Gastroesophageal sphincter (tissue), 4 donors: ENCODE data around the gene NR3C1. TPM values are rescaled to one million over a fixed set of nuclear protein-coding genes. Genes with fewer than 3 reads are reported as not detected.

ENCODE experiments used
- ATAC-seq: fragments of 150-250 bp; one replicate; pipeline ENCODE4 v1.9.1; 2016; ENCODE audit warnings: mild to moderate bottlenecking, moderate library complexity
- H3K27ac ChIP-seq, 4 donors: fragments of 200-600 bp; sonication (generic) in 3 of 4; 1 replicate in 3 of 4; 2 replicates in 1 of 4; pipeline ENCODE4 v1.5.1; 2016 to 2019
- H3K27me3 ChIP-seq: fragments of 200-600 bp; sonication (generic); one replicate; pipeline ENCODE4 v1.5.1; 2019
- H3K36me3 ChIP-seq, 2 donors: fragments of 200-600 bp; sonication (generic); one replicate each; pipeline ENCODE4 v1.5.1; 2019; ENCODE audit warnings: control low read depth in 1 of 2
- H3K4me1 ChIP-seq, 3 donors: fragments of 200-600 bp; sonication (generic); 1 replicate in 2 of 3; 2 replicates in 1 of 3; pipeline ENCODE4 v1.5.1; 2016 to 2019; ENCODE audit warnings: control low read depth in 2 of 3
- H3K4me3 ChIP-seq, 2 donors: fragments of 200-600 bp; sonication (generic); one replicate each; pipeline ENCODE4 v1.5.1; 2019; ENCODE audit warnings: mild to moderate bottlenecking in 1 of 2, moderate library complexity in 1 of 2
- H3K9me3 ChIP-seq, 3 donors: fragments of 200-600 bp; sonication (generic); one replicate each; pipeline ENCODE4 v1.5.1; 2017 to 2019; ENCODE audit warnings: control low read depth in 2 of 3
- EP300 ChIP-seq: sonication (generic); formaldehyde crosslinking; IDR thresholded peaks from one replicate; pipeline ENCODE4 v1.6.1; 2017; ENCODE audit warnings: antibody characterized with exemption, mild to moderate bottlenecking
- POLR2A ChIP-seq, 2 donors: fragments of 450-650 bp; IDR thresholded peaks; one replicate each; pipeline ENCODE4 v1.6.1; 2017; ENCODE audit warnings: antibody characterized with exemption in 2 of 2, mild to moderate bottlenecking in 2 of 2, moderate library complexity in 1 of 2
- POLR2AphosphoS5 ChIP-seq: sonication (generic); formaldehyde crosslinking; IDR thresholded peaks from one replicate; pipeline ENCODE4 v1.6.1; 2017; ENCODE audit warnings: antibody characterized with exemption
- WGBS, 2 donors: methylation state at CpG; one replicate each; pipeline ENCODE4 v1.1.5; 2018; ENCODE audit warnings: low coverage in 1 of 2; 5-methylcytosine and 5-hydroxymethylcytosine counted together
- total RNA-seq, 4 donors: library from RNA; depleted of rRNA; stranded (reverse); fragments of >200 nt; gene quantifications; one replicate each; pipeline ENCODE4 v1.1.0, GENCODE V29; 2016
- TF ChIP-seq, protein P1 (sequence below), 4 experiments: fragments of 200-600 bp in 2 of 4; fragments of 450-650 bp in 2 of 4; sonication (generic) in 1 of 4; IDR thresholded peaks; one replicate each; pipeline ENCODE4 v1.5.1; 2017 to 2019; ENCODE audit warnings: antibody characterized with exemption in 4 of 4, mild to moderate bottlenecking in 2 of 4, moderate library complexity in 2 of 4

The NR3C1 gene
- total RNA-seq, 4 donors from 2014 or later, result 69.7 to 103 (median 85.6) TPM

DNA sequence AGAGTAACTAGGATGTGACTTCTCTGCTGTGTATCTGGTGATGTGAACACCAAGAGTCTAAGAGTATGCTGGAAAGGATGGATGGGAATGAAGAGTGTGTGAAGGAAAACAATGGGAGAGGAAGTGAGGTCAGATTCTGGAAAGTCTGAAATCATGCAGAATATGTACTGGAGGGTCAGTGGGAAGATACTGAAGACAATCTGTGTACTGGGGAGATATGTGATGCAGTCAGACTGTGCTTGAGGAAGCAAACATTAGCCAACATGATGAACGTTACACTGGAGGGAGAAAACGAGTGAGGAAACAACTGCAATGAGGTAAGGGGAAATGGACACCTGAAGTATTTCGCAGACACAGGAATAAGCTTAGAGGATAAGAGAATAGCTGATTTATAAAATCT lies 105.7 kb downstream of the NR3C1 start:
- no peak overlapping the region for H3K4me3 ChIP-seq

DNA sequence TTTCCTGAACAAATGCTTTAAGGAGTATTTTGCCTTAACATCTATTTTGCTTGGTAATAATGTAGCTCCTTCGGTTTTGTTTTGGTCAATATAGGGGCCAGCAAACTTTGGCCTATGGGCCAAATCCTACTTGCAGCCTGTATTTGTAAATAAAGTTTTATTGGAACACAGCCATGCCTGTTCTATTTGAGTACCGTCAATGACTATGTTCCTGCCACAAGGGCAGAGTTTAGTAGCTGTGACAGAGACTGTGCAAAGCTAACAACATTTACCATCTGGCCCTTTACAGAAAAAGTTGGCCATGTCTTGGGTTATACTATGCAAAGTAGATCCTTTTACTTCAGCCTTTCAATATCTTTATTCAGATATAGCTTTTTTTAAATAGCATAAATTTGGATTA lies 113.4 kb downstream of the NR3C1 start:
- no peaks in the 10 kb centered on the region for H3K27me3 ChIP-seq
- 69 to 79% methylated on average over 2 of the region's 2 CpGs for WGBS, 2 donors
- no peak for TF ChIP-seq EP300
- no peak for TF ChIP-seq POLR2A (IDR thresholded peaks at IDR 0.05)
- TF ChIP-seq, protein P1, sequence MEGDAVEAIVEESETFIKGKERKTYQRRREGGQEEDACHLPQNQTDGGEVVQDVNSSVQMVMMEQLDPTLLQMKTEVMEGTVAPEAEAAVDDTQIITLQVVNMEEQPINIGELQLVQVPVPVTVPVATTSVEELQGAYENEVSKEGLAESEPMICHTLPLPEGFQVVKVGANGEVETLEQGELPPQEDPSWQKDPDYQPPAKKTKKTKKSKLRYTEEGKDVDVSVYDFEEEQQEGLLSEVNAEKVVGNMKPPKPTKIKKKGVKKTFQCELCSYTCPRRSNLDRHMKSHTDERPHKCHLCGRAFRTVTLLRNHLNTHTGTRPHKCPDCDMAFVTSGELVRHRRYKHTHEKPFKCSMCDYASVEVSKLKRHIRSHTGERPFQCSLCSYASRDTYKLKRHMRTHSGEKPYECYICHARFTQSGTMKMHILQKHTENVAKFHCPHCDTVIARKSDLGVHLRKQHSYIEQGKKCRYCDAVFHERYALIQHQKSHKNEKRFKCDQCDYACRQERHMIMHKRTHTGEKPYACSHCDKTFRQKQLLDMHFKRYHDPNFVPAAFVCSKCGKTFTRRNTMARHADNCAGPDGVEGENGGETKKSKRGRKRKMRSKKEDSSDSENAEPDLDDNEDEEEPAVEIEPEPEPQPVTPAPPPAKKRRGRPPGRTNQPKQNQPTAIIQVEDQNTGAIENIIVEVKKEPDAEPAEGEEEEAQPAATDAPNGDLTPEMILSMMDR (IDR thresholded peaks at IDR 0.05), result no peak
- no peak for TF ChIP-seq POLR2AphosphoS5
- H3K4me1 ChIP-seq, result no peaks in the 10 kb centered on the region
- H3K36me3 ChIP-seq, result peaks cover 0 to 62% of the 10 kb centered on the region in 2 donors
- H3K27ac ChIP-seq, result no peak overlapping the region
- no peak for ATAC-seq
- no peak overlapping the region for H3K4me3 ChIP-seq
- H3K9me3 ChIP-seq, result no peaks in the 10 kb centered on the region

More for the DNA sequence above, 105.7 kb downstream of the NR3C1 start:
- H3K4me1 ChIP-seq, result peaks cover 0 to 7% (median 3%) of the 10 kb centered on the region in 3 donors
- ATAC-seq, result no peak
- H3K27ac ChIP-seq, result no peak overlapping the region
- WGBS, 2 donors, result 74 to 75% methylated on average over 3 of the region's 3 CpGs
- H3K9me3 ChIP-seq, result no peaks in the 10 kb centered on the region
- TF ChIP-seq EP300 (no peak), POLR2AphosphoS5 (no peak), POLR2A (IDR thresholded peaks at IDR 0.05) (no peak)
- TF ChIP-seq, protein P1 (IDR thresholded peaks at IDR 0.05), result no peak
- H3K27me3 ChIP-seq, result no peaks in the 10 kb centered on the region
- peaks cover 7 to 67% of the 10 kb centered on the region in 2 donors for H3K36me3 ChIP-seq

- 78 to 90% methylated on average over 3 of the region's 3 CpGs for WGBS, 2 donors
- Histone ChIP-seq H3K27me3 (no peaks in the 10 kb centered on the region), H3K27ac (no peak overlapping the region), H3K9me3 (peaks cover 0 to 4% (median 0%) of the 10 kb centered on the region in 3 donors), H3K4me1 (peaks cover 0 to 6% (median 0%) of the 10 kb centered on the region in 3 donors), H3K4me3 (no peak overlapping the region), H3K36me3 (peaks cover 0 to 56% of the 10 kb centered on the region in 2 donors)
- no peak for ATAC-seq
- TF ChIP-seq, protein P1 (IDR thresholded peaks at IDR 0.05), result no peak
- TF ChIP-seq EP300 (no peak), POLR2A (IDR thresholded peaks at IDR 0.05) (no peak), POLR2AphosphoS5 (no peak)
These were observed 119.0 kb downstream of the NR3C1 start for GRCh38 chr5:143284521-143284920.

- 92 to 100% methylated on average over 4 of the region's 4 CpGs for WGBS, 2 donors
- ATAC-seq, result no peak
- no peak overlapping the region for H3K27ac ChIP-seq
- H3K36me3 ChIP-seq, result peaks cover 0 to 62% of the 10 kb centered on the region in 2 donors
- H3K4me1 ChIP-seq, result peaks cover 0 to 6% (median 0%) of the 10 kb centered on the region in 3 donors
- no peak for TF ChIP-seq POLR2A (IDR thresholded peaks at IDR 0.05)
- TF ChIP-seq POLR2AphosphoS5, result no peak
- TF ChIP-seq EP300, result no peak
- TF ChIP-seq, protein P1 (IDR thresholded peaks at IDR 0.05), result no peak
- peaks cover 0 to 4% (median 0%) of the 10 kb centered on the region in 3 donors for H3K9me3 ChIP-seq
- no peak overlapping the region for H3K4me3 ChIP-seq
- no peaks in the 10 kb centered on the region for H3K27me3 ChIP-seq
These were observed 119.5 kb downstream of the NR3C1 start for GRCh38 chr5:143284002-143284401.

DNA sequence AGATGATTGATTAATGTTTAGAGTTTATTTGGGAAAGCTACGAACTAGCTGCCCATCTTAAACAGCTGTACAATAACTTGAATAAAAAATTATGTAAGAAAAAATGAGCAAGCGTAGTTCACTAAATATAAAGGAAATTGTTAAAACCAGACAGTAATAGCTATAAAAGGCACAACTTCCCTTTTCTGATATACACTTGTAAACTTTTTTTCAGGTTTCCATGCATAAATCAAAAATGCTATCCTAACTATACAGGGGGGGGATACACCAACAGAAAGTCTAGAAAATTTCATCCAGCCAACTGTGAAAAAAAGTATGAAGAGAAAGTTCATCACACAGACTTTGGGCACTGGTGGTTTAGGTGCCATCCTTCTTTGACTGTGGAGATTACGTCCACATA lies 122.3 kb downstream of the NR3C1 start:
- TF ChIP-seq POLR2AphosphoS5 (no peak), POLR2A (IDR thresholded peaks at IDR 0.05) (no peak), EP300 (no peak)
- TF ChIP-seq, protein P1 (IDR thresholded peaks at IDR 0.05), result no peak
- 88 to 94% methylated on average over 3 of the region's 3 CpGs for WGBS, 2 donors
- Histone ChIP-seq H3K4me3 (no peak overlapping the region), H3K36me3 (peaks cover 0 to 52% of the 10 kb centered on the region in 2 donors), H3K4me1 (peaks cover 0 to 6% (median 0%) of the 10 kb centered on the region in 3 donors), H3K9me3 (peaks cover 0 to 4% (median 0%) of the 10 kb centered on the region in 3 donors), H3K27ac (no peak overlapping the region), H3K27me3 (no peaks in the 10 kb centered on the region)
- ATAC-seq, result no peak
